ENCODE data around the gene CNTN1.

CNTN1 gene

GRCh38 chr12:40788276-40788675 lies 96.0 kb downstream of the CNTN1 start:
- DNase-seq (ENCODE audit: insufficient read length) (no peak), FAIRE-seq (no peak)
- TF ChIP-seq POLR2A (IDR thresholded peaks at IDR 0.05; ENCODE audit: low read depth, low read length) (no peak), POLR2AphosphoS5 (IDR thresholded peaks at IDR 0.05; ENCODE audit: low read depth, low read length) (no peak), TAF1 (IDR thresholded peaks at IDR 0.05; ENCODE audit: borderline replicate concordance, low read depth, low read length) (no peak)

DNA sequence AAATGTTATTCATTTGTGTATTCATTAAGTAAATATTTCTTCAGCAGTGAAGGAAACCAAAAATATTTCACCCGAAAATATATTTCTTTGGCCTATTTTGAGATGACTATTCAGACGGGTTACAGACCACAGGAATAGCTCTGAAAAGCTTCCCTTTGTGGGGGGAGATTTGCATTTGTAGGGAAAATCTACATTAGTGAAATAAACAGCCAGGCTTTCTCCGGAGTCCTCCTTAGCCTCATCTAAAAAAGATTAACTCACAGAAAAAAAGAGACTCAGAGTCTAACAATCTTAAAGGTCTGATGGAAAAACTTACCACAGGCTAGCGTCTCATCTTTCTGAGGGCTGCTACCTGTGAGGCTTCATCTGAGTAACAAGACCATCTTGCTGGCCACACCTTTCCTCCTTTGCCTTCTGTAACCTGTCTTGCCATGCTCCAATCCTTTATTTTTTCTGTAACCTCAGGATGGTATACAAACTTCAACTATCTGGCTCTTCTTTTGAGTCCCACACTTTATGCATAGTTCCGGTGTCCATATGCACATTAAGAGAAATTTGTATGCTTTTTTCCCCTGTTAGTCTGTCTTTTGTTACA lies 100.7 kb downstream of the CNTN1 start:
- no peak for TF ChIP-seq TAF1 (IDR thresholded peaks at IDR 0.05; ENCODE audit: borderline replicate concordance, low read depth, low read length)
- no peak for TF ChIP-seq POLR2A (IDR thresholded peaks at IDR 0.05; ENCODE audit: low read depth, low read length)
- TF ChIP-seq POLR2AphosphoS5 (IDR thresholded peaks at IDR 0.05; ENCODE audit: low read depth, low read length) = no peak
- DNase-seq (ENCODE audit: insufficient read length) = no peak
- no peak for FAIRE-seq

DNA sequence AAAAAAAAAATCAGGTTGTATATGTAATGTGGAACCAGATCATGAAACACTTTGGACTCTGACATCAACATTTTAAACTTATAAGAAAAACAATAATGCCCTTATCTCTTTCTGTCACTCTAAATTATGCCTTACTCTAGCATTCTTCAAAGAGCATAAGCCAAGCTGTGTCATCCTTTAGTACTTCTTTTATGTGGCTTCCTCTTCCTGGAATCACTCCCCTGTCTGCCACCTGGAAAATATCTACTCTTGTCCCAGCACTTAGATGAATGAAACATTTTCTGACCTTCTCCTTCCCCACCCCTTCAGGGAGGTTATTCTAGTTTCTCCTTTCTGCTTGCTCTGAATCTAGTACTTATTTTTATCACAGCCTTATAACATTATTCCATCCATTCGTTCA lies 101.2 kb downstream of the CNTN1 start:
- DNase-seq (ENCODE audit: insufficient read length) (no peak), FAIRE-seq (no peak)
- TF ChIP-seq POLR2AphosphoS5 (IDR thresholded peaks at IDR 0.05; ENCODE audit: low read depth, low read length) (no peak), POLR2A (IDR thresholded peaks at IDR 0.05; ENCODE audit: low read depth, low read length) (no peak), TAF1 (IDR thresholded peaks at IDR 0.05; ENCODE audit: borderline replicate concordance, low read depth, low read length) (no peak)

- FAIRE-seq (no peak), DNase-seq (ENCODE audit: insufficient read length) (no peak)
- TF ChIP-seq TAF1 (IDR thresholded peaks at IDR 0.05; ENCODE audit: borderline replicate concordance, low read depth, low read length) (no peak), POLR2AphosphoS5 (IDR thresholded peaks at IDR 0.05; ENCODE audit: low read depth, low read length) (no peak), POLR2A (IDR thresholded peaks at IDR 0.05; ENCODE audit: low read depth, low read length) (no peak)
Measured at GRCh38 chr12:40794087-40794486, 101.8 kb downstream of the CNTN1 start.

- DNase-seq (ENCODE audit: insufficient read length) = no peak
- FAIRE-seq = no peak
- no peak for TF ChIP-seq POLR2A (IDR thresholded peaks at IDR 0.05; ENCODE audit: low read depth, low read length)
- no peak for TF ChIP-seq TAF1 (IDR thresholded peaks at IDR 0.05; ENCODE audit: borderline replicate concordance, low read depth, low read length)
- TF ChIP-seq POLR2AphosphoS5 (IDR thresholded peaks at IDR 0.05; ENCODE audit: low read depth, low read length) = no peak
Measured at GRCh38 chr12:40801082-40801481, 108.8 kb downstream of the CNTN1 start.

- TF ChIP-seq POLR2A (IDR thresholded peaks at IDR 0.05; ENCODE audit: low read depth, low read length) (no peak), POLR2AphosphoS5 (IDR thresholded peaks at IDR 0.05; ENCODE audit: low read depth, low read length) (no peak), TAF1 (IDR thresholded peaks at IDR 0.05; ENCODE audit: borderline replicate concordance, low read depth, low read length) (no peak)
- no peak for DNase-seq (ENCODE audit: insufficient read length)
- FAIRE-seq = no peak
Measured at GRCh38 chr12:40801861-40802260, 109.6 kb downstream of the CNTN1 start.

- FAIRE-seq (no peak), DNase-seq (ENCODE audit: insufficient read length) (no peak)
- TF ChIP-seq POLR2AphosphoS5 (IDR thresholded peaks at IDR 0.05; ENCODE audit: low read depth, low read length) (no peak), TAF1 (IDR thresholded peaks at IDR 0.05; ENCODE audit: borderline replicate concordance, low read depth, low read length) (no peak), POLR2A (IDR thresholded peaks at IDR 0.05; ENCODE audit: low read depth, low read length) (no peak)
Measured at GRCh38 chr12:40802656-40803055, 110.4 kb downstream of the CNTN1 start.

DNA sequence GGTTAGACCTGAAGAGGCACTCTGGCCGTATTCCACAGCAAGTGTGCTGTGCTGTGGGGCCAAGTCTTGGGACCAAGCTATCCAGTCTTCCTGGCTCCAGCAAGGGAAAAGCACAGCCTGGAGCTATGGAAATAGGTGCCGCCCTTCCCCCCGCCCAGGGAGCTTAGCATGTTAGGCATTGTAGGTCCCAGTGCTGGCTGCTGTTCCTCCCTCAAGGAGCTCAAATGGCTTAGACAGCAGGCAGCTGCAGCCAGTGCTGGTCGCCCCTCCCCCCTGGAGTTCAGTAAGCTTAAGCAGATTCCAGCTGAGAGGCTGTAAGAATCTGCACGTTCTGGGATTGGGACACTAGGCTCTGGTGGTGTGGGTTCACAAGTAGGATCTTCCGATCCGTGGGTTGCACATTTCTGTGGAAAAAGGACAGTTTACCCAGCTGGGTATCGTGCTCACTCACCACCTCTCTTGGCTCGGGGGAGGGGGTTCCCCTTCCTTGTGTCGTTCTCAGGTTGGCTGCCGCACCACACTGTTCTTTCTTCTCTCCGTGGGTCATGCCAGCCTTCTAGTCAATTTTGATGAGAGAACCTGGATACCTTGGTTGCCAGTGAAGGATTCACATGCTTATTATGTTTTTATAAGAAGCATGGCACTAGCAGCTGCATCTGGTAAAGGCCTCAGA lies 127.3 kb downstream of the CNTN1 start:
- TF ChIP-seq POLR2A (IDR thresholded peaks at IDR 0.05; ENCODE audit: low read depth, low read length) (no peak), POLR2AphosphoS5 (IDR thresholded peaks at IDR 0.05; ENCODE audit: low read depth, low read length) (no peak), TAF1 (IDR thresholded peaks at IDR 0.05; ENCODE audit: borderline replicate concordance, low read depth, low read length) (no peak)
- DNase-seq (ENCODE audit: insufficient read length) = no peak
- no peak for FAIRE-seq

- DNase-seq (ENCODE audit: insufficient read length) = no peak
- FAIRE-seq = no peak
- no peak for TF ChIP-seq POLR2AphosphoS5 (IDR thresholded peaks at IDR 0.05; ENCODE audit: low read depth, low read length)
- TF ChIP-seq TAF1 (IDR thresholded peaks at IDR 0.05; ENCODE audit: borderline replicate concordance, low read depth, low read length) = no peak
- TF ChIP-seq POLR2A (IDR thresholded peaks at IDR 0.05; ENCODE audit: low read depth, low read length) = no peak
Measured at GRCh38 chr12:40820794-40821484, 128.7 kb downstream of the CNTN1 start.

DNA sequence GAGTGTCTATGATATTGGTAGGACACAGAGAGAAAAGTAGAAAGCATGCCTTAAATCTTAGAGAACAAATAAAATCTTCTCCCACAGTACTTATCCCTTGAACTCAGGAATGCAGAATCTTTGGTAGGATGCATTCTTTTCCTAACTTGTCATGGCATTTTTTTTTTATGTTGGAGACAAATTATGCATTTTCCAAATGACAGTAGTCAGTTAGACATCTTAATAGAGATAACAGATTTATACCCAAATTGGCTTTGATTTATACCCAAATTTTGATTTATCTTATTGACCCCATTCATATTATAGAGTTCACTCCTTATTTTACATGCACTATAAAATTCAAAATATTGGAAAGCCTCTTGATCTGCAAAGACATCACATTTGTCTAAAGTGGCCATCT lies 132.9 kb downstream of the CNTN1 start:
- no peak for FAIRE-seq
- TF ChIP-seq TAF1 (IDR thresholded peaks at IDR 0.05; ENCODE audit: borderline replicate concordance, low read depth, low read length) = no peak
- TF ChIP-seq POLR2AphosphoS5 (IDR thresholded peaks at IDR 0.05; ENCODE audit: low read depth, low read length) = no peak
- TF ChIP-seq POLR2A (IDR thresholded peaks at IDR 0.05; ENCODE audit: low read depth, low read length) = no peak

DNA sequence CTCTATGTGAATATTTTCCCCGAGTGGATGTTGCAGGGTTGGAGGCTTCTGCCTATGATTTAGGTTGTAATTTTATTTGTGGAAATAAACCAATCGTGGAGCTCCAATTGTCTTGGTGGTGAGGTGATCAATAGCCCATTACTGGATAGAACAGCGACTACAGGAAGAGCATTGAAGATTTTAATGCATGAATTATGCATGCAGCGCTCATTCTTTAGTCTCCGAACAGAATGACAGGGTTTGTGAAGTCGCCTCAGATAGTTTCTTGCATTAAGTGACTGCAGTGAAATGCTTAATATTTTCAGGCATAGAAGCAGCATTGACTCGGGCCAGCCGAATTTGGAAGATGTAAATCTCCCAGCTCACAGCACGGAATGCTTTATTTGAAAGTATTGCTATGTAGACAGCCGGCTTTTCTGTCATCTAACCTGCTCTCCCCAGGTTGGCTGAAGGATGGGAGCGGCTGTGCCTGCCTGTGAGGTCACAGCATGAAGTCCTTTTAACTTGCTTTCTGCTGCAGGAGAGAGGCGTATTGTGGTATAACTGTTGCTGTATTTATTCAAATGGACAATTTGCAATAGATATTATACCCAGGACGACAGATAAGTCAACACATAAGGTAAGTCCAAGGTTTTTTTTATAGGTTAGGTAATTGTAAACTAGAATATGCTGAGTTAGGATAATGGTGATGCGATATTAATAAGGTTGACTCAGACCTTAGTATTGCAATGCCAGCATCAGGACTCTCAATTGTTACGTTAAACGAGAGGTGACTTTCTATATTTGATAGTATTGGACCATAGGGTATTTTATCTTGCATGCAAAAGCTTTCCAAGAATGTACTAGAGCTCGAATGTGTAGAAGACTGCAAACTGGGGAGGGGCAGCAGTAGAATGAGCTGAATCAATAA lies 135.7 kb downstream of the CNTN1 start:
- TF ChIP-seq POLR2A (IDR thresholded peaks at IDR 0.05; ENCODE audit: low read depth, low read length) = no peak
- TF ChIP-seq TAF1 (IDR thresholded peaks at IDR 0.05; ENCODE audit: borderline replicate concordance, low read depth, low read length) = no peak
- no peak for TF ChIP-seq POLR2AphosphoS5 (IDR thresholded peaks at IDR 0.05; ENCODE audit: low read depth, low read length)
- no peak for FAIRE-seq
- no peak for DNase-seq (ENCODE audit: insufficient read length)

More for the DNA sequence above, 132.9 kb downstream of the CNTN1 start:
- no peak for DNase-seq (ENCODE audit: insufficient read length)
